GM12878 (cell line): ENCODE results near the gene OR2D3. TPM values are rescaled to one million over a fixed set of nuclear protein-coding genes. Genes with fewer than 3 reads are reported as not detected.

ENCODE experiments used
- polyA plus RNA-seq, 11 experiments: library from polyadenylated mRNA; depleted of rRNA in 4 of 11; unstranded in 6 of 11; stranded (reverse) in 5 of 11; fragments of >200 nt; fragmentation: Nextera tagmentation in 4 of 11; fragmentation: Illumina TruSeq in 1 of 11; extraction: Ambion mirVana in 4 of 11; extraction: Trizol in 1 of 11; gene quantifications; 1 replicate in 1 of 11; 2 replicates in 10 of 11; pipeline versions ENCODE4 v1.2.1 to v1.2.3, GENCODE V29; 2011 to 2016; ENCODE audit warnings: inconsistent platforms in 2 of 11, missing spikeins in 2 of 11, low read depth in 1 of 11
- total RNA-seq, 4 experiments: library from RNA; depleted of rRNA in 3 of 4; stranded (reverse); fragments of >200 nt in 3 of 4; fragmentation: Illumina TruSeq in 1 of 4; extraction: Trizol in 1 of 4; gene quantifications; 2 replicates each; pipeline versions ENCODE4 v1.2.1 to v1.2.3, GENCODE V29; 2013 to 2021

Gene OR2D3
- total and polyA plus RNA-seq, 10 of the 15 experiments (the other 5 are each of a cell fraction or from before 2014, with no cell fraction given), result 0.20 TPM; not detected in 9

Other genes with a start within 250 kb of the OR2D3 start
Only the 7 nearest of the 12 such genes appear.
- not detected in 2 replicates for gene OR10A5, start 75.3 kb upstream of the OR2D3 start, total RNA-seq (2014; rRNA removed)
- gene OR10A5, start 75.3 kb upstream of the OR2D3 start, total RNA-seq (2014; rRNA removed; fragmentation: Illumina TruSeq; extraction: Trizol), result not detected in 2 replicates
- not detected in 2 replicates for gene OR10A5, start 75.3 kb upstream of the OR2D3 start, total RNA-seq (2021)
- gene OR10A5, start 75.3 kb upstream of the OR2D3 start, polyA plus RNA-seq (2011; rRNA removed), result not detected in 2 replicates
- not detected in 2 replicates for gene OR10A5, start 75.3 kb upstream of the OR2D3 start, polyA plus RNA-seq (2014; fragmentation: Illumina TruSeq; extraction: Trizol)
- not detected for gene OR10A5, start 75.3 kb upstream of the OR2D3 start, polyA plus RNA-seq (2014; fragmentation: Nextera tagmentation; extraction: Ambion mirVana)
- gene OR10A5, start 75.3 kb upstream of the OR2D3 start, polyA plus RNA-seq (2014; rRNA removed), result not detected in 2 replicates
- not detected for gene OR10A5, start 75.3 kb upstream of the OR2D3 start, polyA plus RNA-seq (2016; fragmentation: Nextera tagmentation; extraction: Ambion mirVana)
- not detected in 2 replicates for gene OR10A2, start 57.9 kb upstream of the OR2D3 start, total RNA-seq (2014; rRNA removed)
- not detected in 2 replicates for gene OR10A2, start 57.9 kb upstream of the OR2D3 start, total RNA-seq (2014; rRNA removed; fragmentation: Illumina TruSeq; extraction: Trizol)
- not detected in 2 replicates for gene OR10A2, start 57.9 kb upstream of the OR2D3 start, total RNA-seq (2021)
- gene OR10A2, start 57.9 kb upstream of the OR2D3 start, polyA plus RNA-seq (2011; rRNA removed), result not detected in 2 replicates
- not detected in 2 replicates for gene OR10A2, start 57.9 kb upstream of the OR2D3 start, polyA plus RNA-seq (2014; fragmentation: Illumina TruSeq; extraction: Trizol)
- not detected for gene OR10A2, start 57.9 kb upstream of the OR2D3 start, polyA plus RNA-seq (2014; fragmentation: Nextera tagmentation; extraction: Ambion mirVana)
- not detected in 2 replicates for gene OR10A2, start 57.9 kb upstream of the OR2D3 start, polyA plus RNA-seq (2014; rRNA removed)
- gene OR10A2, start 57.9 kb upstream of the OR2D3 start, polyA plus RNA-seq (2016; fragmentation: Nextera tagmentation; extraction: Ambion mirVana), result under 1 TPM; 0.04 to 0.06 TPM
- not detected in 2 replicates for gene OR10A4, start 44.4 kb upstream of the OR2D3 start, total RNA-seq (2014; rRNA removed)
- gene OR10A4, start 44.4 kb upstream of the OR2D3 start, total RNA-seq (2014; rRNA removed; fragmentation: Illumina TruSeq; extraction: Trizol), result not detected in 2 replicates
- gene OR10A4, start 44.4 kb upstream of the OR2D3 start, total RNA-seq (2021), result not detected in 2 replicates
- gene OR10A4, start 44.4 kb upstream of the OR2D3 start, polyA plus RNA-seq (2011; rRNA removed), result not detected in 2 replicates
- gene OR10A4, start 44.4 kb upstream of the OR2D3 start, polyA plus RNA-seq (2014; fragmentation: Illumina TruSeq; extraction: Trizol), result not detected in 2 replicates
- gene OR10A4, start 44.4 kb upstream of the OR2D3 start, polyA plus RNA-seq (2014; fragmentation: Nextera tagmentation; extraction: Ambion mirVana), result not detected
- gene OR10A4, start 44.4 kb upstream of the OR2D3 start, polyA plus RNA-seq (2014; rRNA removed), result not detected in 2 replicates
- gene OR10A4, start 44.4 kb upstream of the OR2D3 start, polyA plus RNA-seq (2016; fragmentation: Nextera tagmentation; extraction: Ambion mirVana), result not detected
- gene OR2D2, start 28.5 kb upstream of the OR2D3 start, total RNA-seq (2014; rRNA removed), result 0.11 TPM in 1 of 2 replicates, not detected in the other
- gene OR2D2, start 28.5 kb upstream of the OR2D3 start, total RNA-seq (2014; rRNA removed; fragmentation: Illumina TruSeq; extraction: Trizol), result 0.23 TPM in 1 of 2 replicates, not detected in the other
- not detected in 2 replicates for gene OR2D2, start 28.5 kb upstream of the OR2D3 start, total RNA-seq (2021)
- not detected in 2 replicates for gene OR2D2, start 28.5 kb upstream of the OR2D3 start, polyA plus RNA-seq (2011; rRNA removed)
- gene OR2D2, start 28.5 kb upstream of the OR2D3 start, polyA plus RNA-seq (2014; fragmentation: Illumina TruSeq; extraction: Trizol), result not detected in 2 replicates
- gene OR2D2, start 28.5 kb upstream of the OR2D3 start, polyA plus RNA-seq (2014; fragmentation: Nextera tagmentation; extraction: Ambion mirVana), result not detected
- gene OR2D2, start 28.5 kb upstream of the OR2D3 start, polyA plus RNA-seq (2014; rRNA removed), result not detected in 2 replicates
- gene OR2D2, start 28.5 kb upstream of the OR2D3 start, polyA plus RNA-seq (2016; fragmentation: Nextera tagmentation; extraction: Ambion mirVana), result not detected
- gene ZNF215, start 5.4 kb downstream of the OR2D3 start, total RNA-seq (2014; rRNA removed), result 2.5 and 2.6 TPM in 2 replicates
- gene ZNF215, start 5.4 kb downstream of the OR2D3 start, total RNA-seq (2014; rRNA removed; fragmentation: Illumina TruSeq; extraction: Trizol), result 2.4 and 3.1 TPM in 2 replicates
- 1.9 and 2.4 TPM in 2 replicates for gene ZNF215, start 5.4 kb downstream of the OR2D3 start, total RNA-seq (2021)
- 3.7 and 4.7 TPM in 2 replicates for gene ZNF215, start 5.4 kb downstream of the OR2D3 start, polyA plus RNA-seq (2011; rRNA removed)
- 1.4 and 2.7 TPM in 2 replicates for gene ZNF215, start 5.4 kb downstream of the OR2D3 start, polyA plus RNA-seq (2014; fragmentation: Illumina TruSeq; extraction: Trizol)
- 1 to 10 TPM; 1.5 to 3.2 TPM for gene ZNF215, start 5.4 kb downstream of the OR2D3 start, polyA plus RNA-seq (2014; fragmentation: Nextera tagmentation; extraction: Ambion mirVana)
- gene ZNF215, start 5.4 kb downstream of the OR2D3 start, polyA plus RNA-seq (2014; rRNA removed), result 1.7 and 2.2 TPM in 2 replicates
- 1 to 10 TPM; 1.6 to 2.0 TPM for gene ZNF215, start 5.4 kb downstream of the OR2D3 start, polyA plus RNA-seq (2016; fragmentation: Nextera tagmentation; extraction: Ambion mirVana)
- gene ZNF214, start 99.3 kb downstream of the OR2D3 start, total RNA-seq (2014; rRNA removed), result not detected in 2 replicates
- 0.18 TPM in 1 of 2 replicates, not detected in the other for gene ZNF214, start 99.3 kb downstream of the OR2D3 start, total RNA-seq (2014; rRNA removed; fragmentation: Illumina TruSeq; extraction: Trizol)
- not detected in 2 replicates for gene ZNF214, start 99.3 kb downstream of the OR2D3 start, total RNA-seq (2021)
- not detected in 2 replicates for gene ZNF214, start 99.3 kb downstream of the OR2D3 start, polyA plus RNA-seq (2011; rRNA removed)
- not detected in 2 replicates for gene ZNF214, start 99.3 kb downstream of the OR2D3 start, polyA plus RNA-seq (2014; fragmentation: Illumina TruSeq; extraction: Trizol)
- not detected for gene ZNF214, start 99.3 kb downstream of the OR2D3 start, polyA plus RNA-seq (2014; fragmentation: Nextera tagmentation; extraction: Ambion mirVana)
- not detected in 2 replicates for gene ZNF214, start 99.3 kb downstream of the OR2D3 start, polyA plus RNA-seq (2014; rRNA removed)
- not detected for gene ZNF214, start 99.3 kb downstream of the OR2D3 start, polyA plus RNA-seq (2016; fragmentation: Nextera tagmentation; extraction: Ambion mirVana)
- gene NLRP14, start 99.5 kb downstream of the OR2D3 start, total RNA-seq (2014; rRNA removed), result 0.05 TPM in 1 of 2 replicates, not detected in the other
- gene NLRP14, start 99.5 kb downstream of the OR2D3 start, total RNA-seq (2014; rRNA removed; fragmentation: Illumina TruSeq; extraction: Trizol), result 0.04 and 0.09 TPM in 2 replicates
- gene NLRP14, start 99.5 kb downstream of the OR2D3 start, total RNA-seq (2021), result 0.05 TPM in 1 of 2 replicates, not detected in the other
- gene NLRP14, start 99.5 kb downstream of the OR2D3 start, polyA plus RNA-seq (2011; rRNA removed), result 0.12 and 0.19 TPM in 2 replicates
- 0.03 and 0.05 TPM in 2 replicates for gene NLRP14, start 99.5 kb downstream of the OR2D3 start, polyA plus RNA-seq (2014; fragmentation: Illumina TruSeq; extraction: Trizol)
- under 1 TPM; 0.02 to 0.04 TPM for gene NLRP14, start 99.5 kb downstream of the OR2D3 start, polyA plus RNA-seq (2014; fragmentation: Nextera tagmentation; extraction: Ambion mirVana)
- 0.04 TPM in 1 of 2 replicates, not detected in the other for gene NLRP14, start 99.5 kb downstream of the OR2D3 start, polyA plus RNA-seq (2014; rRNA removed)
- not detected for gene NLRP14, start 99.5 kb downstream of the OR2D3 start, polyA plus RNA-seq (2016; fragmentation: Nextera tagmentation; extraction: Ambion mirVana)